GM12801 (cell line): ENCODE data around the gene PPP1R1C.

Experiments
- TF ChIP-seq, protein P1 (sequence below): IDR thresholded peaks from one replicate; pipeline ENCODE4 v1.5.1; 2011; ENCODE audit warnings: control low read depth; ENCODE audit not compliant: insufficient read length; ENCODE audit errors: extremely low read depth

PPP1R1C gene

DNA sequence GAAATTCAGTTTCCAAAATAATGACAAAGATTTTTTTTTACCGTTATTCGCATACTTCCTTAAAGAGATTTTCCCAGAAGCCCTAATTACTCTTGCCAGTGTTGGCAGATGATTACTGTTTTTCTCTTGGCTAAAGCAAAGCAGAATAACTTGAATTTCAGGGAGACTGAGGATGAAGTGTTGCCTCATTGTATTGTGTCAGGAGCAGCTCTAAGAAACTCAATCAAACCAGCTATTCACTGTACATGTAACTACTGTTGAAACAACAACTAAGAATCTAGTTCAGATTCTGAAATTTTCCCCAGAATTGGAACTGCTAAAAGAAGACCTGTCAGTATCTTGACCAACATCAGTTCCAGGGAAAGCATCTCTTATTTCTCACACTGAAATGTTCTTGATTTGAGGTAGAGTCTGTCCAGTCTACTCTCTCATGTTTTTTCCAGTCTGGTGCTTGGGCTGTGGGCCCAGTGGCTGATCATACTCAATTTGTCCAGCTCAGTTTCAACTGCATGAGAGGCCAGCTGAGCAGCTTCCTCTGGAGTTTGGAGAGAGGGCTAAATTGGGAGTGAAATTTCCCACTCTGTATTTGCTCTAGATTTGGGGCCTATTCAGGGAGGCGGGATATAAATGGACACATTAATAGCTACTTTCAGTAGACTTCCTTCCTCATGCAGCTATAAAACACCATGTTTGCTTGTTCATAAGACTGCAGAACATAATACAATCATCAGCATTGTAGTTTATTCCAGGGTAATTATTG, 78.5 kb downstream of the PPP1R1C start:
- TF ChIP-seq, protein P1, sequence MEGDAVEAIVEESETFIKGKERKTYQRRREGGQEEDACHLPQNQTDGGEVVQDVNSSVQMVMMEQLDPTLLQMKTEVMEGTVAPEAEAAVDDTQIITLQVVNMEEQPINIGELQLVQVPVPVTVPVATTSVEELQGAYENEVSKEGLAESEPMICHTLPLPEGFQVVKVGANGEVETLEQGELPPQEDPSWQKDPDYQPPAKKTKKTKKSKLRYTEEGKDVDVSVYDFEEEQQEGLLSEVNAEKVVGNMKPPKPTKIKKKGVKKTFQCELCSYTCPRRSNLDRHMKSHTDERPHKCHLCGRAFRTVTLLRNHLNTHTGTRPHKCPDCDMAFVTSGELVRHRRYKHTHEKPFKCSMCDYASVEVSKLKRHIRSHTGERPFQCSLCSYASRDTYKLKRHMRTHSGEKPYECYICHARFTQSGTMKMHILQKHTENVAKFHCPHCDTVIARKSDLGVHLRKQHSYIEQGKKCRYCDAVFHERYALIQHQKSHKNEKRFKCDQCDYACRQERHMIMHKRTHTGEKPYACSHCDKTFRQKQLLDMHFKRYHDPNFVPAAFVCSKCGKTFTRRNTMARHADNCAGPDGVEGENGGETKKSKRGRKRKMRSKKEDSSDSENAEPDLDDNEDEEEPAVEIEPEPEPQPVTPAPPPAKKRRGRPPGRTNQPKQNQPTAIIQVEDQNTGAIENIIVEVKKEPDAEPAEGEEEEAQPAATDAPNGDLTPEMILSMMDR, result no peak

DNA sequence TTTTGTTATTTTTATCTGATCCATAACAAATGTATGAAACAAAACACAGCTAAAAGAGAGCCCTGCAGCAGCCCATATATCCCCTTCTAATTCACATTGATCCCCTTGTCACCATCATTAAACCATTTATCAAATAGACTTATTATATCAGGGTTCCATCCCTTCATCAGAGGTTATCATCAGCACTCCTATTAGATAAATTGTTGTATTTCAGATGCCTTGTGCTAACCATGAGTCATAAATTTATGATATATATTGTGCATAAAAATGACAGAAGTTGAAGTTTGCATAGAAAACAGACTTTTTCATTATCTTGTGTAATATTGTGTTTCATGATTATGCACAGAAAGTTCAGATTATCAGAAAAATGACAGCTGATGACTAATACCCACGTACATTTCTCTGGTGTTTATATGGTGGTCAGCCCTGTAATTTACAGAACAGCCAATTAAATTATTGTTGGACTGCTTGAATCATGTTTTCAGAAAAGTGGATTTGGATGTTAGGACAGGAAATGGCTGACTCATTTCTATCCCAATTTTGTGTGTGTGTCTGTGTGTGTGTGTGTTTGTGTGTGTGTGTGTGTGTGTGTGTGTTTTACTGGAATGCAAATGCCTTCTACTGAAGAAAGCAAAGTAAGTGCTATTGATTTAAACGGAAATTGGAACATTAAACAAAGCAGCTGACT, 80.9 kb downstream of the PPP1R1C start:
- TF ChIP-seq, protein P1, result no peak

DNA sequence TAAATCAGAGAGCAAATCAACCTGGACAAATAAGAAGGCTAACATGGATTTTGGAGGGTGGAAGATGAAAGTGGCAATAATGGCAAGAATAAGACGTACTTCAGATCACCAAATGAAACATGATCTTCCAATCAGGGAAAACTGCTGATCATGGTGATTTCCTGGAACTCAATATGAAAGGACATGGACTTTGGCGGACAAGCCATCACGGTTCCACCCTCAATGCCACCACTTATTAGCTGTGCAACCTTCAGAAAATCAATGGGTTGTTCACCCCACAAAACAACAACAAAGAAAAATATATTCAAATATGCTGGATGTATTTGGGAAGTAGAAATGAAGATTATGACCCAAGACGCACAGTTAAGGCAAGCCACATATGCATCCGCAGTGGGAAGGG, 81.7 kb downstream of the PPP1R1C start:
- TF ChIP-seq, protein P1, result no peak

DNA sequence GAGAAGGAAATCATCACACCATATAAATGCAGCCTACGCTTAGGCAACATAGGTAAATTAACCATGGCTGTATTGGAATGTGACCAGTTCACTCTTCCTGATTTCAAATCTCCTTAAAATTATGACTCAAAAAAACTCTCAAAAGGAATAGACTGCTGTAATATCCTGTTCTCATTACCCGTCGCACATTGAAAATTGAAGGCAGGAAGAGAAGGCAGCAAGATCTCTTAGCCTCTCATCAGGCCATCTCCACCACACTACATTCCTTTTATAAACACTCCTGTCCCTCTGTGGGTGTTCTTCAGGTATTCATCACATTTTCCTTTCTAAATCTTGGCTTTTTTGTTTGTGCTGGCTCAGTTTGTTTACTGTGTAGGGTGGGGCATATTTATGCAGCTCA, 83.2 kb downstream of the PPP1R1C start:
- TF ChIP-seq, protein P1, result no peak

- TF ChIP-seq, protein P1, result no peak
These were observed 83.8 kb downstream of the PPP1R1C start for GRCh38 chr2:182069416-182069815.

DNA sequence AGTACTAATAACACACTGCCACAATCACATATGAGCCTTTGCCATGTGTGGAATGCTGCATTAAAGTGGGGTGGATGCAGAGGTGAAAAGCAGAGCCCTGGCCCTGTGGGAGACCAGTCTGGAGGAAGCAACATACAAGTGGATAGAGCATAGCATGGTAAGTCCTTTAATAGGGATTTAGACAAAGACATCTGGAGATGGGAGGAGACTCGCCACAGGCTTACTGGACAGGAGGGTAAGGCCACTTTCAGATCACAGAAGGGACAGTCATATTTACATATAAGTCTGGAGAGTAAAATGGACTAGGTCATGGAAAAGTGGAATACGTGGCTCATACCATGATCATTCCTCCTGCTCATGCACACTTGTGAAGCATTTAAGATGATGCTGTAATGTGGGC, 84.3 kb downstream of the PPP1R1C start:
- TF ChIP-seq, protein P1, result no peak

- TF ChIP-seq, protein P1, result no peak
These were observed 85.1 kb downstream of the PPP1R1C start for GRCh38 chr2:182070736-182071135.
